ENCODE results near the gene GDF2.

The GDF2 gene

DNA sequence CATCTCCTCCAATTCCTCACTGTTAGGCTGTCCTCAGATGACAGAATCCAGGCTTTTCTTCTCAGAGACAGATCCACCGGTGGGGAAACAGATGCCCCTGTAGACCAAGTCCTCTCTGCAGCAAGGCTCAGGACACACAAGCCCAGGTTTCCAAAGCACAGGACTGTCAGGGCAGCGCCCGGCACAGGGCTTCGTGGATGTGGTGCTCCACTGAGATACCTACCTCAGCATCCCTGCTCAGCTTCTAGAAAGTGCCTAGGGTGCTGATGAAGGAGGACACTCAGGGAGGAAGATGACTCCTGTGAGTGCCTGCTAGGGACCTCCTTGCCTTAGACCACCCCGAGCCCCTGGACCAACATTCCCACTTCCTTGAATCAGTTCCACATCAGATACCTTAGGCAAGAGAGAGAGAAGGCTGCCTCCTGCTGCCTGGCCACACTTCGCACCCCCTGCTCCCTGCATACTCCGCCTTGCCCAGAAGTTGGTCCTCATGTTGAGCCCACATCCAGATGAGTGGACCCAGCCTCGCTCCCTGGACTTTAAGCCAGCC lies 17.0 kb downstream of the GDF2 start:
- no peak for DNase-seq (ENCODE audit: extremely low read depth, low read depth)
- TF ChIP-seq, protein P1, sequence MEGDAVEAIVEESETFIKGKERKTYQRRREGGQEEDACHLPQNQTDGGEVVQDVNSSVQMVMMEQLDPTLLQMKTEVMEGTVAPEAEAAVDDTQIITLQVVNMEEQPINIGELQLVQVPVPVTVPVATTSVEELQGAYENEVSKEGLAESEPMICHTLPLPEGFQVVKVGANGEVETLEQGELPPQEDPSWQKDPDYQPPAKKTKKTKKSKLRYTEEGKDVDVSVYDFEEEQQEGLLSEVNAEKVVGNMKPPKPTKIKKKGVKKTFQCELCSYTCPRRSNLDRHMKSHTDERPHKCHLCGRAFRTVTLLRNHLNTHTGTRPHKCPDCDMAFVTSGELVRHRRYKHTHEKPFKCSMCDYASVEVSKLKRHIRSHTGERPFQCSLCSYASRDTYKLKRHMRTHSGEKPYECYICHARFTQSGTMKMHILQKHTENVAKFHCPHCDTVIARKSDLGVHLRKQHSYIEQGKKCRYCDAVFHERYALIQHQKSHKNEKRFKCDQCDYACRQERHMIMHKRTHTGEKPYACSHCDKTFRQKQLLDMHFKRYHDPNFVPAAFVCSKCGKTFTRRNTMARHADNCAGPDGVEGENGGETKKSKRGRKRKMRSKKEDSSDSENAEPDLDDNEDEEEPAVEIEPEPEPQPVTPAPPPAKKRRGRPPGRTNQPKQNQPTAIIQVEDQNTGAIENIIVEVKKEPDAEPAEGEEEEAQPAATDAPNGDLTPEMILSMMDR (IDR thresholded peaks at IDR 0.05; ENCODE audit: low read depth, low read length): no peak

GRCh38 chr10:47339759-47340607 lies 17.7 kb downstream of the GDF2 start:
- TF ChIP-seq, protein P1 (IDR thresholded peaks at IDR 0.05; ENCODE audit: low read depth, low read length): no peak
- DNase-seq (ENCODE audit: extremely low read depth, low read depth): no peak

- TF ChIP-seq, protein P1 (IDR thresholded peaks at IDR 0.05; ENCODE audit: low read depth, low read length): no peak; the same call in none of the 2 replicates
- peak; percentile 5 for DNase-seq (ENCODE audit: extremely low read depth, low read depth)
Measured at GRCh38 chr10:47340608-47341170, 18.4 kb downstream of the GDF2 start.

DNA sequence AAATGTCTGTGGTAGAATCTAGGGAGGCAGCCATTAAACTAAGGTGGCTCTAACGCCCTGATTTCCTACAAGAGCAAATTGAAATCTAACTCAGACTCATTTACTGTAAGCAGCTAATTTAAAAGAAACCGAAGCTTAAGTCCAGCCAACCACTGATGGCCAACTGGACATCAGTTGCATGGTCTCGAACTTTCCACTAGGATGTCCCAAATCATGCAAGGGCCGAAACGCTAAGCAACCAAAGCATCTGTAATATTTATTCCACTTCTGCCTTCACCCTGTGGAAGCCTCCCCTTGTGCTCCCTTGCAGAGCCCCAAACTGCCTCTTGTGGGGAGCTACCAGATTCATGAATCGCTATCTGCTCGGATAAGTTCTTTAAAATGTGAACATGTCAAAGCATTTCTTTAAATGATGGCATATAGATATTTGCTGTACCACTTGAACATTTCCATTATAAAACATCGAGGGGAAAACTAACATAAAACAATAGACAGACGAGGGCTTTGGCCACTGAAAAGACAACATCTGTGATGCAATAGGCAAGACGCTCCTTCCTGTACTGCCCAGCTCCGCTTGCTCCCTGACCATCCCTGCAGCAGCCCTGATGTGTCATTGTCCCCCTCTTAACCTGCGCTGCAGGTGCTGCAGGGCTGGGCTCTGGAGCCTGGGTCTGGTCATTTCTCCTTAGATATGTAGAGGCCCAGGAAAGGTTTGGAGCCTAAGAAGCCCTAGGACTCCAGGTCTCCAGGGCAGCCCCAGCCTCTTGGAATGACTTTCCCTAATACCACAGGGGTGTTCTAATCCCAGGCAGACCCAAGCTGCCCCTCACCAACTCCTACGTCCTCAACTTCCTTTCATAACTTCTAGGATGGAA lies 23.0 kb downstream of the GDF2 start:
- no peak for DNase-seq (ENCODE audit: extremely low read depth, low read depth)
- TF ChIP-seq, protein P1 (IDR thresholded peaks at IDR 0.05; ENCODE audit: low read depth, low read length): no peak

GRCh38 chr10:47346581-47347302 lies 24.5 kb downstream of the GDF2 start:
- DNase-seq (ENCODE audit: extremely low read depth, low read depth): no peak
- TF ChIP-seq, protein P1 (IDR thresholded peaks at IDR 0.05; ENCODE audit: low read depth, low read length): no peak

GRCh38 chr10:47347303-47347675 lies 25.0 kb downstream of the GDF2 start:
- no peak for DNase-seq (ENCODE audit: extremely low read depth, low read depth)
- TF ChIP-seq, protein P1 (IDR thresholded peaks at IDR 0.05; ENCODE audit: low read depth, low read length): no peak
